HG02943 (cell line): ENCODE data around the gene PICALM.
"Not testable (repeated sequence)": the region's sequence is repeated elsewhere in the genome, so short reads cannot be mapped to it uniquely, and the experiment has no call there.

Source experiments
- ATAC-seq: cut with Tn5 transposase; IDR thresholded peaks from one replicate; pipeline ENCODE4 v1.9.1; 2021; ENCODE audit warnings: mild to moderate bottlenecking, low read depth, moderate library complexity; ENCODE audit not compliant: unreplicated experiment

The PICALM gene

DNA sequence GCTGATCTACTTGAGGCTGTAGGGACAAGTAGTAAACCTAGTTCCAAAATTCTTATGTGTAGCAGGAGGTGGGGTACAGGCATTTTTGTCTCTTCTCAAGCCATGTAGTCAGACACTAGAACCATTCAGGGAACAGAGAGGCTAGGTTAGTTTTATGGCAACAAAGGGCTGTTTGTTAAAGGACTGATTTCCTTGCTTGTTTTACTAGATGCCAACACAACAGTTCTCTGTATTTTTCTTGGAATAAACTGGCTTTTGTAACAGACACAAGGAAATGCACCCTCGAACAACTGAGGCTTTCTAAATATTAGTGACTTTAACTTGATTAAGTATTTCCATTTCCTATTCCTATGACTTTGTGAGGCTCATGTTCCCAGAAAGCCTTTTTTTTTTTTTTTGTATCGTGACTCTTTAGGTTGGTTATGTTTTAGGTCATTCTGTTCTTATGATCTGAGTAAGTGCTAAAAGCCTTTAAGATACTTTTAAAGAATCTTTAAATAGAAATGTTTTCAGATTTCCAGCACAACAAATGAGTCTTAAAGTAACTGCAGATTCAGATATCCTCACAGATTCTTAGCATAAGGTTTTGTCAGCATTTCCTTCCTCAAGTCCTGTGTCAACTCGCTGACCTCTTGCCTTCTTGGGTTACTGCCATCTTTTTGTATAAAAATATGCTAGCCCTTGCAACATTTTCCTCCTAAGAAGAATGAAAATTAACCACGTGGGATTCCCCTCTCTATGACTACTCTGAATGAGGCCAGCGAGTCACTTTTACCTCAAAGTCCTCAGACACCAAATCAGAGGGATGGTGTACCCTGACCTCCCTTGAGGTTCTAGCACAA, 121.2 kb downstream of the PICALM start:
- no peak for ATAC-seq

DNA sequence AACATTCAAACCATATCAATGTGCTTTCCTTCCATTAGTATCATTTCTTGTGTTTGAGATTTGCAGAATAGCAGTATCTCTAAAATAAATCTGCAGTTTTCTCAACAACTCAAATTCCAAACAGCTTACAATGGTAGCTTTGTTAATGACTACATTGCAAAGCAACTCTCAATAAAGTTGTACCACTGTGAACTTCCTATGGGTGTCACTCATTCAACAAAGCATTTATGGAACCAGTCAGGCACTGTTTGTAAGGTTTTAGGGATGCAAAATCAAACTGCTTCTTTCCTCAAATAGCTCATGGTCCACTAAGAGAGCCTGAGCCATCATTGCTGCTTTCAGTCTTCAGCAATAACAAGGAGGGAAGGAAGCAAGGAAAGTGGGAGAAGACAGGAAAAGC, 122.7 kb downstream of the PICALM start:
- no peak for ATAC-seq

DNA sequence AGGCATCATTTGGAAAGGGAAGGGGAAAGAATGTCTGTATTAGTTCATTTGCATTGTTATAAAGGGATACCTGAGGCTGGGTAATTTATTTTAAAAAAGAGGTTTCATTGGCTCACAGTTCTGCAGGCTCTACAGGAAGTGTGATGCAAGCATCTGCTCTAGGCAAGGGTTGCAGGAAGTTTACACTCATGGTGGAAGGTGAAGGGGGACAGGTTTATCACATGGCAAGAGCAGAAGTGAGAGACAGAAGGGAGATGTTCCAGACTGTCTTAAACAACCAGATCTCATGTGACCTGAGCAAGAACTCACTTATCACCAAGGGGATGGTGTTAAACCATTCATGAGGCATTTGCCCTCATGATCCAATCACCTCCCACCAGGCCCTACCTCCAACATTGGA, 123.1 kb downstream of the PICALM start:
- no peak for ATAC-seq

DNA sequence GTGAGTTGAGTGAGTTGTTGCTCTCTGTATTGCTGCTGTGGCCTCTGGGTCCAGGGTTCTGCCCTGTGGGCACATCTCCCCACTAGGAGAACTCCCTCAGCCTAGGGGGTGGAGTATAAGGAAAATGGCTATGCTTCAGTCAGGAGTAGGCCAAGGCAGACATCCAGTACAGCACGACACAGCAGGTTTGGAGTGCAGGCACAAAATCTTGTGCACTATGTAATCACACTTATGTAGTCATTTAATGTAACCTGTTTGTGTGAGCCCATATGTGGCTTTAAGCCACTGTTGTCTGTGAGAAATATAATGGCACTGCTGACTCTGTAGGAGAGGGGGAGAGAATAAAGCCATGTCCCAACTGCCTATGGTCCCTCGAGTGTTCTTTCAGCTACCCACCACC, 123.6 kb downstream of the PICALM start:
- no peak for ATAC-seq

DNA sequence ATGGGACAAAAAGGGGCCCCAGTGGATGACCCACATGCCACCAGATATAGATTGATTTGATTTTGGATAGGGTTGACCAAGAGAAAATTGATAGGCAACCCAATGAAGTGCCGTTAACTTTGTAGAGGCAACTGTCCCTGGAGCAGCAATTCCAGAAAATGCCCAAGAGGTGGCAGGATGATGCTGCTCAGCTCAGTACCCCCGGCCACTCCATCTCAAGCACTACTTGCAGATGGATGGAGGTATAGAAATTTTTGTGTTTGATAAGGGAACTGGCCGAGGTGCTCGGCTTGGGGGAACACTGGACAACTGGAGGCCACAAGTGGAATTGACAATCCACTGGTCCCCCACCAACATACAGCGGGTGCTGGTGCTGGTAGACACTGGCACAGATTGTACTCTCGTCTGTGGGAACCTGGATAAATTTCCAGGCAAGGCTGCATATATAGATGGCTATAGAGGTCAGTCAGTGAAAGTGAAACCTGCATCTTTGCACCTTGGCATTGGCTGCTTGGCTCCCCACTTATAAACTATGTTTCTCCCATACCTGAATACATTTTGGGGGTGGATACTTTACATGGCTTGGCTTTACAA, 127.4 kb downstream of the PICALM start:
- no peak for ATAC-seq

DNA sequence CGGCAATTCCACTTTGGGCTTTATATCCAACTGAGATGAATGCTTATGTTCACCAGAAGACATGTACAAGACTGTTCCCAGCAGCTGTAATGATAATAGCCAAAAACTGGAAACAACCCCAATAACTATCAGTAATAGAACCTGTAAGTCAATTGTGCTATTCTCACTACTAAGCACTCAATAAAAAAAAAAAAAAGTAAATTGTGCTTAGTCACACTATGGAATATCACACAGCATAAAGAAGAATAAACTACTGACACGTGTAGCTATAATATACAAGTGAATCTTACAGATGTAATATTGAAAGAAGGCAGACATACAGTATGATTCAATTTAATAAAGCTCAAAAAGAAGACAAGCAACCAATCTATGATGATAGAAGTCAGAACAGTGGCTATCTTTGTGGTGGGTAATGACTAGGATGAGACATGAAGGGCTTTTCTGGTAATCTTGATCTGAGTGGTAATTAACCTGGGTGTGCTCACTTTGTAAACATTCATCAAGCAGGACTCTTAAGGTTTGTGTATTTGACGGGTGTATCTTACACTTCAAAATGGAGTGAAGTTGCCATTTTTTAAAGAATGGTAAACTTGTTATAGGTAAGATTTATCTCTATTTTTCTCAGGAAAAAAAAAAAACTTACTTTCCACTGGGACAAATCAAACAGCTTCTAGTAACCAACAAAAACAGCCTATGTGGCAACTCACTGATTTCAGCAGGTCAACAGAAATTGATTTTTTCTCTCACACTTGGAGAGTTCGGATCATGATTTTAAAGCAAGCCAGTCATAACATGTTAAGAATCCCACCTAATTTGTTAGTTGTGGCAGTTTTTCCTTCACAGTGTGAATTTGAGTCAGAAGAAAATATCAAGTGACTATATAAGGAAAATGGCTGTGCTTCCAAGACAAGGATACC, 129.5 kb downstream of the PICALM start:
- no peak for ATAC-seq

DNA sequence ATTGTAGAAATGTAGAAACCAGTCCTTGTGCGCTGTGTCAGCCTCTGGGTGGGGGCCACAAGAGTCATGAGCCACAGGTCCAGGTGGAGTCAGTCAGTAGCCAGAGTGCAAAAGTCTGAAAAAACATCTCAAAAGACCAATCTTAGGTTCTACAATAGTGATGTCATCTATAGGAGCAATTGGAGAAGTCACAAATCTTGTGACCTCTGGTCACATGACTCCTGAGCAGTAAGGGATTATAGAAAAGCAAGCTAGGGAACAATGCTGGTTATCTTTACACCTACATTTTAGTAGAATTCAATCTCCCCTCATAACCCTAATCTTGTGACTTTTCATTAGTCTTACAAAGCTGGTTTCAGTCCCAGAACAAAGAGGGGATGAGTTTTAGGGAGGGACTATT, 131.0 kb downstream of the PICALM start:
- no peak for ATAC-seq

DNA sequence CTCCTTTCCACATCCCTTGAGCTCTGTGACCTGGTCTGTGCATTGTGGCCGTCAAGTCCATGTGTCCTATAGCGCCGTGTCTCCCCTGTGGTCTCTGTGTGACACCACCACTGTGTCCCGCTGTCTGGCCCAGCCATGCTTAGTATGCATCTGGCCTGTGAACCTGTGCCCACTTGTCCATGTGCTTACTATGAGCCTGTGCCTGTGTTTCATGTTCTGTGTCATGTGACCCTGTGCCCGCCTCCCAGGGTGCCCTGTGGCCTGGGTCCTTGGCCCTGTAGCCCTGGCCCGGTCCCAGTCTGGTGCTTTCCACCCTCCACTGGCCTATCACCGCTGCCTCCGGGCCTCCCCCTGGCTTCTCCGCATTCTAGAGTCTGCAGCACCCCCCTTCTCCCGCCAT, 133.1 kb downstream of the PICALM start:
- ATAC-seq = no peak

DNA sequence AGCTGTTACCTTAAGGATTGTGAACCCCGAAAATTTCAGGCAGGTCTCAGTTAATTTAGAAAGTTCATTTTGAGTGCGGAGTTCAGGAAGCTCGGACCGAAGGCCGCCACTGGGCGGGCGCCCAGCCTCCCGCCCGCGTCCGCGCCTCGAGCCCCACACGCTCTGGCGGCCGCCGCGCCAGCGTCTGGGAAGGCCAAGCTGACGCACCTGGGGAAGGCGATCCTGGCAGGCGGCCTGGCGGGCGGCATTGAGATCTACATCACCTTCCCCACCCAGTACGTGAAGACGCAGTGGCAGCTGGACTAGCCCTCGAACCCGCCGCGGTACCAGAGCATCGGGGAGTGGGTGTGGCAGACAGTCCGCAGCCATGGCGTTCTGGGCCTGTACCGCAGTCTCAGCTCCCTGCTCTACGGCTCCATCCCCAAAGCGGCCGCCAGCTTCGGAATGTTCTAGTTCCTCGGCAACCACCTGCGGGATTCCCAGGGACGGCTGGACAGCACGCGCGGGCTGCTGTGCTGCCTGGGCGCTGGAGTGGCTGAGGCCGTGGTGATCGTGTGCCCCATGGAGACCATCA, 134.2 kb downstream of the PICALM start:
- ATAC-seq = no peak

DNA sequence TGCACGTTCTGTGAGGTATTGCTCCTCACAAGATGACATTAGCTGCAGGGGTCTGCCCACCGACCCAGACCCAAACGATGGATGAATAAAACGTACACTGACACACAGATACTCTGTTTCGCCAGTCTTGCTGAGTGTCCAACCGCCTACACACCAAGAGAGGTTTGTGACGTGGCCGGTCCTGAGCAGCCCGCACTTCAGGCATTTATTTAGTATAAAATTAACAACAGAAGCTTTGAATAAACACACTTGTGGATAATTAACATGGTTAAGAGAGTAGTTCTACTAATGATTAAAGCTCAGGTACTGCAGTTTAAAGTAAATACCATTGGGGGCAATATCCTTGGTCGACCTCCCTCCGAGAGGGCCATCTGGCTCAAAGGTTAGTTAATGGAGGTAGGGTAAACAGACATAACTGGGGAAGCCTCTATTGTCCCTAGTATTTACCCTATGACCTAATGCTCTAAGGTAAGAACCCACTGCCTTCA, 138.0 kb downstream of the PICALM start:
- ATAC-seq = no peak

DNA sequence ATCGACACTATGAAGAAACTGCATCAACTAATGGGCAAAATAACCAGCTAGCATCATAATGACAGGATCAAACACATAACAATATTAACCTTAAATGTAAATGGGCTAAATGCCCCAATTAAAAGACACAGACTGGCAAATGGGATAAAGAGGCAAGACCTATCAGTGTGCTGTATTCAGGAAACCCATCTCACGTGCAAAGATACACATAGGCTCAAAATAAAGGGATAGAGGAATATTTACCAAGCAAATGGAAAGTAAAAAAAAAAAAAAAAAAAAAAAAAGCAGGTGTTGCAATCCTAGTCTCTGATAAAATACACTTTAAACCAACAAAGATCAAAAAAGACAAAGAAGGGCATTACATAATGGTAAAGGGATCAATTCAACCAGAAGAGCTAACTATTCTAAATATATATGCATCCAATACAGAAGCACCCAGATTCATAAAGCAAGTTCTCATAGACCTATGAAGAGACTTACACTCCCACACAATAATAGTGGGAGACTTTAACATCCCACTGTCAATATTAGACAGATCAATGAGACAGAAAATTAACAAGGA, 142.2 kb downstream of the PICALM start:
- ATAC-seq = not testable (repeated sequence)

DNA sequence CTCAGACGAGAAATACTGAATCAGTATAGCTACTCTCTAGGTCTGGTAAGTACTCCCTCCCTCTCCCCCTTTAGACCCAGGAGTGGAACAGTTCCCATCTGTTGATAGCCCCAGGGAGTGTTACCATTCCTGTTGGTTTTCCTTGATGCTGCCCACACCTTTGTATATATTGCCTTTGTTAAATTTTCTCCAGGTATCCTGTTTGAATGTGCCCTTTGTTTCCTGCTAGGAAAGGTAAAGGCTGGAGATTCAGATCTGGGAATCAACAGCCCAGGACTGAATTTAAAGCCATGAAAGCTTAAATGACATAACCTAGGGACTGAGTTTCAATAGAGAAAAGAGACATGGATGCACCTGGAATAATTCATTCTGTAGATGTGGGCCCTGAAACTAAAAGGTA, 145.4 kb downstream of the PICALM start:
- no peak for ATAC-seq

DNA sequence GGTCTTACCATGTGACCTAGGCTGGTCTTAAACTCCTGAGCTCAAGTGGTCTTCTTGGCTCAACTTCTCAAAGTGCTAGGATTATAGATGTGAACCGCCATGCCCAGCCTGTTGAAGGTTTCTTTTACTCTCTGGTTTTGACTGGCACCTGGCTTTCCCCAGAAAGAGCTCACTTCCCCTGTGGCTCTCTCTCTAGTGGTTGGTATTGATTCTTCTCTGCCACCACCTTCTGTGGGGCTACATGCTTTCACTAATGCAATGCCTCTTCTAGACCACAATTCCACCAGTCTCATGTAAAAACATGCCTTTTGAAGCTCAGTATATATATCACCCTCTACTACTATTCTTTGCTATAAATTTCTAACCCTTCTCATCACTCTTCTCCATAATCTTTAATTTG, 146.5 kb downstream of the PICALM start:
- ATAC-seq = no peak

DNA sequence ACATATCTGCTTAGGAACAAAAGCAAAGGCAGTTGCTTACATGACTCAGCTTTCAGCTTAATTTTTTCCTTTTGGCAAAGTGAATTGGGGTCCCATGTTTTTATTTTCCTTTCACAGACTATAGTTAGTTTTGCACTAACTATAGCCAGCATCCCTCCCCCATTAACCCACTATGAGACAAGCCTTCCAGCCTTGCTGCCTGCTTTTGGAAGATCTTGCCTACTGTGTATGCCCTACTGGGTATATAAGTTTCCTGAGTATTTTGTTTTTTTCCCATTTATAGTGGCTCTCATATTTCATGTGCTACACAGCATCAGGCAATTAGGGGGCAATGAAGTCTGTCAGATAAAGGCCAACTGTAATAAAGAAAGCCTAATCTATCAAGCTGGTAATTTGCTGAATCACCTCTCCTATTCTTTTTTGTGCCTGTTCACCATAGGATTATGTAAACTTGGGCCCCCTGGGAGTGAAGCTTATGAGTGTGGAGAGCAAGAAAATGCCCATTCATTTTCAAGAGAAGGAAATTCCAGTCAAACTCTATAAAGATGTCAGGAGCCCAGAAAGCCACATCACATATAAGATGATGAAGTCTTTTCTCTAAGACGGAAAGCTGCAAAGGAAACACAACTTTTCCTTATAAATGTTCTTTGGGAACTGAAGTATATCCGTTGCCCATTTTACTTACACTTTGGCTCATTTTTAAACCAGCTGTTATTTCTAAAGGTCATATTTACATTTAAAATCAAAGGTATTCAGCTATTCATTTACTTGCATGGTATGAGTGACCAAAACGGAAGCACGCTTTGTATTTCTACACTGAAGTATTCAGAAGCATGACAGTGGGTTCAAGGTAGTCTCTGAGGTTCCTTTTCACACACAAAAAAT, 149.7 kb downstream of the PICALM start:
- no peak for ATAC-seq

DNA sequence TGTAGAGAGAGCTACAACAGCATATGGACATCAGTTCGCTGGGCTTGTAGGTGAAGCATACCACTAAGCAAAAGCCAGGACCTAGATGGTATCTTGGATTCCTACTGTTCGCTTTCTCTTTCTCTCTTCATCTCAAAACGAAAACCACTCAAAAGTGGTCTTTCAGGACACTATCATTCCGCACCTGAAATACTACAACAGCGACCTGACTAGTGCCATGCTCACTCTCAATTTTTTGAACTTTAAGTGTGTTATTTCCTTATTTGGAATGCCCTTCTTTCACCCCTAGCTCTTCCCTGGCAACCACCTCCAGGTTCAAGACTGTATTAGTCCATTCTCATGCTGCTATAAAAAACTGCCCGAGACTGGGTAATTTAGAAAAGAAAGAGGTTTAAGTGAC, 154.5 kb downstream of the PICALM start:
- ATAC-seq = no peak

DNA sequence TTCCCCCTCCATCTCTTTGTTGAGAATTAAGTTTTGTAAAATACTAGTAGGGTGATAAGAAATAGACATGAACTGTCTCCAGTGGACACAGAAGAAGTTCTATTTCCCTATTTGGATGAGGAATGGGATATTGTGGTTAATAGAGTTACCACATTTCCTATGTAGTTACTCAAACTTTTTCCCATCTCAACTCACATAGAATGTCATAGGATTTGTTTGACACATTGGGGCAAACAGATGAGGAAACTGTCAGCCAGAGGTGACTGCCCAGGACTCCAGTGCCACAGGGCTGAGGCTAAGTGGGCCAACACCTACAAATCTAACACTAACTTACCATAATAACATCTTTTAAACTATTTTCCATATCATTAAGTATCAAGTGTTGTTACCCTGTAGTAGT, 155.4 kb downstream of the PICALM start:
- no peak for ATAC-seq

DNA sequence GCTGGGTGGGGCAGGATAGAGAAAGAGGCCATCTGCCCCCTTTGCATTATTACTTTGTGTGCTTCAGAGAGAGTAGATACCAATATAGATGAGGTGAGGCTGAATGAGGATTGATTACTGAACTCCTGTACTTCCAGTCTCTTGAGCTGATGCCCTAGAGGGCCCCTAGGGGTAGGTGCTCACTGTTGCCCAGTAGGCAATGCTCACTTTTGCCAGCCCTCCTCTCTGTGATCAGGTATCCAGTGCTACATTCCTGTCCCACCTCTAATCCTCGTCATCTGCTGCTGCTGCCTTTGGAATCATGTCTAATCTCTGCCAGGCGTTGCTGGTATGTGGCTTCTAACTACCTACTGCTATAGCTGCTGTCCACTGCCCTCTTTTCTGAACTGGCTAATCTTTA, 156.5 kb downstream of the PICALM start:
- no peak for ATAC-seq
